MCF 10A (cell line): ENCODE data around the gene CTXND2. TPM values are rescaled to one million over a fixed set of nuclear protein-coding genes. Genes with fewer than 3 reads are reported as not detected.
"Not testable (repeated sequence)": the region's sequence is repeated elsewhere in the genome, so short reads cannot be mapped to it uniquely, and the experiment has no call there.

ENCODE experiments used
- BruUV-seq: library from RNA; stranded (reverse); fragments of 400-500 nt; replicated peaks from 2 replicates; lab custom pipeline; 2021; lab: Mats Ljungman, UMichigan
- CTCF ChIA-PET: fragments of 300-600 bp; sonication (Branson Sonifier 250); formaldehyde crosslinking; extraction: SDS; loops from one replicate; lab custom pipeline; 2021; ENCODE audit warnings: antibody characterized with exemption, inconsistent platforms; lab: Yijun Ruan, JAX
- POLR2A ChIA-PET: fragments of 300-600, 350-650 bp; sonication (Branson Sonifier 250); formaldehyde crosslinking; extraction: SDS; loops from one replicate; lab custom pipeline; 2020; ENCODE audit warnings: antibody characterized with exemption, inconsistent platforms; lab: Yijun Ruan, JAX
- DNase-seq: peaks from one replicate; pipeline ENCODE4 v3.0.0-alpha.2; 2018; ENCODE audit not compliant: unreplicated experiment
- H3K27ac Mint-ChIP-seq: one replicate; pipeline ENCODE4 v1.8.0; 2022; ENCODE audit warnings: mild to moderate bottlenecking, low read depth, mixed read lengths; ENCODE audit not compliant: unreplicated experiment
- H3K27me3 Mint-ChIP-seq: one replicate; pipeline ENCODE4 v1.8.0; 2022; ENCODE audit warnings: mixed read lengths; ENCODE audit not compliant: insufficient read depth, unreplicated experiment
- H3K36me3 Mint-ChIP-seq: one replicate; pipeline ENCODE4 v1.8.0; 2022; ENCODE audit warnings: mild to moderate bottlenecking, moderate library complexity, mixed read lengths; ENCODE audit not compliant: insufficient read depth, unreplicated experiment
- H3K4me1 Mint-ChIP-seq: one replicate; pipeline ENCODE4 v1.8.0; 2022; ENCODE audit warnings: mixed read lengths; ENCODE audit not compliant: insufficient read depth, unreplicated experiment
- H3K4me3 Mint-ChIP-seq: one replicate; pipeline ENCODE4 v1.8.0; 2022; ENCODE audit warnings: mild to moderate bottlenecking, moderate library complexity, mixed read lengths; ENCODE audit not compliant: unreplicated experiment
- H3K9me3 Mint-ChIP-seq: one replicate; pipeline ENCODE4 v1.8.0; 2022; ENCODE audit warnings: mixed read lengths; ENCODE audit not compliant: unreplicated experiment
- CTCF ChIP-seq: fragments of 200-600 bp; IDR thresholded peaks from one replicate; pipeline ENCODE4 v1.8.0; 2022; ENCODE audit warnings: antibody characterized with exemption, mild to moderate bottlenecking; ENCODE audit not compliant: unreplicated experiment
- intact Hi-C: fragments of 100-400 bp; cut with micrococcal nuclease; formaldehyde crosslinking; loops from 2 replicates; pipeline ENCODE4 v1.14.1; 2022
- total RNA-seq: library from RNA; stranded (reverse); gene quantifications from 2 replicates; pipeline ENCODE4 v1.2.3, GENCODE V29; 2022

CTXND2 gene
- total RNA-seq, 1 experiment from 2014 or later = not detected

GRCh38 chr1:150863724-150864123 is 23.2 kb upstream of the CTXND2 start:
- Mint-ChIP-seq H3K4me3 (no peak overlapping the region), H3K27ac (no peak overlapping the region), H3K4me1 (peaks cover 14% of the 10 kb centered on the region), H3K36me3 (peaks cover 32% of the 10 kb centered on the region), H3K27me3 (no peaks in the 10 kb centered on the region), H3K9me3 (no peaks in the 10 kb centered on the region)
- POLR2A ChIA-PET = no interaction called here
- CTCF ChIA-PET = interaction anchor here (1.3 kb wide), 1 partner anchor 59 kb away, joined by 3 read pairs; no protein-coding TSS in a partner anchor
- no peak for DNase-seq
- intact Hi-C loops = no loop called here
- BruUV-seq = no TSS peak
- no peak for TF ChIP-seq CTCF

GRCh38 chr1:150864200-150864599 is 22.7 kb upstream of the CTXND2 start:
- H3K9me3 Mint-ChIP-seq, POLR2A ChIA-PET, H3K27ac Mint-ChIP-seq, H3K27me3 Mint-ChIP-seq, DNase-seq, BruUV-seq, H3K4me3 Mint-ChIP-seq, intact Hi-C loops: not testable (repeated sequence)
- Mint-ChIP-seq H3K36me3 (peaks cover 35% of the 10 kb centered on the region), H3K4me1 (peaks cover 14% of the 10 kb centered on the region)
- CTCF ChIA-PET = interaction anchor here (1.3 kb wide), 1 partner anchor 58 kb away, joined by 3 read pairs; no protein-coding TSS in a partner anchor

- intact Hi-C loops = no loop called here
- ChIA-PET CTCF (interaction anchor here (0.6 to 3.1 kb wide), 8 partner anchors 11 to 159 kb away, joined by 3 to 16 read pairs (median 6); partner anchors contain the start of gene MINDY1), POLR2A (interaction anchor here (0.6 to 1.4 kb wide), 12 partner anchors 10 to 306 kb away, joined by 3 to 5 read pairs (median 3); partner anchors contain the start of gene SETDB1)
- Mint-ChIP-seq H3K4me1 (peaks cover 23% of the 10 kb centered on the region), H3K27me3 (no peaks in the 10 kb centered on the region), H3K9me3 (no peaks in the 10 kb centered on the region), H3K4me3 (no peak overlapping the region), H3K36me3 (peaks cover 68% of the 10 kb centered on the region), H3K27ac (no peak overlapping the region)
- BruUV-seq = no TSS peak
- TF ChIP-seq CTCF = no peak
- no peak for DNase-seq
Measured at GRCh38 chr1:150869683-150870082, 17.3 kb upstream of the CTXND2 start.

GRCh38 chr1:150872572-150872971 is 14.4 kb upstream of the CTXND2 start:
- H3K27me3 Mint-ChIP-seq = no peaks in the 10 kb centered on the region

More at GRCh38 chr1:150872572-150872971, 14.4 kb upstream of the CTXND2 start:
- POLR2A ChIA-PET = no interaction called here
- Mint-ChIP-seq H3K9me3 (no peaks in the 10 kb centered on the region), H3K36me3 (peaks cover 69% of the 10 kb centered on the region), H3K27ac (peak overlapping the region; percentile 9), H3K4me3 (no peak overlapping the region), H3K4me1 (peaks cover 17% of the 10 kb centered on the region)
- TF ChIP-seq CTCF = no peak
- intact Hi-C loops = no loop called here
- CTCF ChIA-PET = interaction anchor here (0.7 to 1.5 kb wide), 3 partner anchors 20 to 253 kb away, joined by 3 to 4 read pairs (median 4); no protein-coding TSS in a partner anchor
- BruUV-seq = no TSS peak
- DNase-seq = no peak
